ENCODE measurements around the gene DNAAF8. TPM values are rescaled to one million over a fixed set of nuclear protein-coding genes. Genes with fewer than 3 reads are reported as not detected.

The DNAAF8 gene
- total RNA-seq, 1 experiment from 2014 or later = not detected

Small RNA genes within 50 kb of the gene (small RNA-seq; reads per million reads assigned to genes)
- gene RF00017 = not detected

Other genes with a start within 250 kb of the DNAAF8 start
- gene CDIP1, start 195.8 kb upstream of the DNAAF8 start, total RNA-seq (2014; rRNA removed; shearing (Covaris generic)) = 14.1 and 21.8 TPM in 2 replicates
- gene C16orf96, start 178.2 kb upstream of the DNAAF8 start, total RNA-seq (2014; rRNA removed; shearing (Covaris generic)) = not detected in 2 replicates
- 30.4 and 44.2 TPM in 2 replicates for gene UBALD1, start 119.6 kb upstream of the DNAAF8 start, total RNA-seq (2014; rRNA removed; shearing (Covaris generic))
- 13.3 and 24.0 TPM in 2 replicates for gene MGRN1, start 109.7 kb upstream of the DNAAF8 start, total RNA-seq (2014; rRNA removed; shearing (Covaris generic))
- gene NUDT16L1, start 41.0 kb upstream of the DNAAF8 start, total RNA-seq (2014; rRNA removed; shearing (Covaris generic)) = 23.5 and 27.3 TPM in 2 replicates
- 19.7 and 24.8 TPM in 2 replicates for gene ANKS3, start 266 bp upstream of the DNAAF8 start, total RNA-seq (2014; rRNA removed; shearing (Covaris generic))
- 8.5 and 10.6 TPM in 2 replicates for gene ZNF500, start 32.6 kb downstream of the DNAAF8 start, total RNA-seq (2014; rRNA removed; shearing (Covaris generic))
- not detected in 2 replicates for gene SEPTIN12, start 53.8 kb downstream of the DNAAF8 start, total RNA-seq (2014; rRNA removed; shearing (Covaris generic))
- not detected in 2 replicates for gene SMIM22, start 60.8 kb downstream of the DNAAF8 start, total RNA-seq (2014; rRNA removed; shearing (Covaris generic))
- 5.7 and 7.6 TPM in 2 replicates for gene ROGDI, start 68.1 kb downstream of the DNAAF8 start, total RNA-seq (2014; rRNA removed; shearing (Covaris generic))
- gene GLYR1, start 112.8 kb downstream of the DNAAF8 start, total RNA-seq (2014; rRNA removed; shearing (Covaris generic)) = 42.4 and 45.8 TPM in 2 replicates
- 28.4 and 36.2 TPM in 2 replicates for gene UBN1, start 112.9 kb downstream of the DNAAF8 start, total RNA-seq (2014; rRNA removed; shearing (Covaris generic))
- 0.13 and 0.24 TPM in 2 replicates for gene PPL, start 202.6 kb downstream of the DNAAF8 start, total RNA-seq (2014; rRNA removed; shearing (Covaris generic))
- 0.03 TPM in 1 of 2 replicates, not detected in the other for gene SEC14L5, start 223.8 kb downstream of the DNAAF8 start, total RNA-seq (2014; rRNA removed; shearing (Covaris generic))